K562 (cell line): ENCODE results near the gene MRPS24. TPM values are rescaled to one million over a fixed set of nuclear protein-coding genes. Genes with fewer than 3 reads are reported as not detected.

ENCODE experiments used
- ATAC-seq: fragments of 200-7000 bp; cut with Tn5 transposase; 3 replicates; pipeline ENCODE4 v1.9.1; 2020; ENCODE audit warnings: moderate library complexity
- BruUV-seq: library from RNA; stranded (reverse); fragments of 400-500 nt; replicated peaks from 2 replicates; lab custom pipeline; 2021; lab: Mats Ljungman, UMichigan
- CTCF ChIA-PET: fragments of 300-600 bp; formaldehyde crosslinking; extraction: SDS; loops from one replicate; lab custom pipeline; 2021; ENCODE audit warnings: low intra/inter-chr PET ratio; lab: Yijun Ruan, JAX
- POLR2A ChIA-PET: fragments of 300-600, 350-650 bp; sonication (Branson Sonifier 250); formaldehyde crosslinking; extraction: SDS; loops from one replicate; lab custom pipeline; 2021; ENCODE audit warnings: antibody characterized with exemption, inconsistent platforms; lab: Yijun Ruan, JAX
- DNase-seq, 4 experiments: peaks; one replicate each; pipeline versions ENCODE4 v3.0.0 to v3.0.0-alpha.2; 2011 to 2018; ENCODE audit warnings: low spot score in 3 of 4, mixed read lengths in 3 of 4; ENCODE audit errors: extremely low read depth in 1 of 4
- FAIRE-seq: peaks from 2 replicates; lab custom pipeline; 2011; peaks lifted over from hg19 to GRCh38; lab: Jason Lieb, UNC
- H2AFZ ChIP-seq: 2 replicates; pipeline ENCODE4 v1.6.0; 2011; ENCODE audit warnings: low read depth, low read length, control low read depth, inconsistent platforms
- H3K27ac ChIP-seq: fragments of 200-600 bp; 3 replicates; pipeline ENCODE4 v1.8.0; 2011; ENCODE audit warnings: low read depth, mild to moderate bottlenecking, control low read depth, inconsistent platforms, low read length, moderate library complexity, mixed read lengths; ENCODE audit errors: extremely low read depth
- H3K27me3 ChIP-seq, 2 experiments: fragments of 300-600 bp in 1 of 2; 2 replicates in 1 of 2; 3 replicates in 1 of 2; pipeline versions ENCODE4 v1.6.0 to v1.8.0; 2011; ENCODE audit warnings: inconsistent platforms in 2 of 2, low read length in 2 of 2, mild to moderate bottlenecking in 1 of 2, mixed read lengths in 1 of 2, moderate library complexity in 1 of 2; ENCODE audit not compliant: control insufficient read depth in 2 of 2, insufficient read depth in 2 of 2
- H3K36me3 ChIP-seq: fragments of 300-600 bp; 3 replicates; pipeline ENCODE4 v1.8.0; 2011; ENCODE audit warnings: mild to moderate bottlenecking, low read length, inconsistent platforms; ENCODE audit not compliant: control insufficient read depth, insufficient read depth
- H3K4me1 ChIP-seq, 2 experiments: fragments of 200-600 bp in 1 of 2; replicated peaks in 1 of 2; 2 replicates in 1 of 2; 3 replicates in 1 of 2; pipeline versions ENCODE4 v1.5.1 to v1.8.0; 2011; ENCODE audit warnings: inconsistent platforms in 2 of 2, low read length in 2 of 2, mild to moderate bottlenecking in 1 of 2, mixed read lengths in 1 of 2, moderate library complexity in 1 of 2; ENCODE audit not compliant: control insufficient read depth in 2 of 2, insufficient read depth in 2 of 2
- H3K4me2 ChIP-seq: 2 replicates; pipeline ENCODE4 v1.6.1; 2011; ENCODE audit warnings: low read length, control low read depth, inconsistent platforms, mixed read lengths; ENCODE audit not compliant: insufficient read depth
- H3K4me3 ChIP-seq: fragments of 200-600 bp; sonication (generic), shearing (Covaris generic); 2 replicates; pipeline ENCODE4 v1.5.1; 2016; ENCODE audit warnings: control low read depth, inconsistent platforms
- H3K79me2 ChIP-seq: fragments of 200-600 bp; 3 replicates; pipeline ENCODE4 v1.8.0; 2011; ENCODE audit warnings: low read length, inconsistent platforms; ENCODE audit not compliant: control insufficient read depth, insufficient read depth
- H3K9ac ChIP-seq, 2 experiments: 2 replicates each; pipeline versions ENCODE4 v1.6.0 to v1.6.1; 2011; ENCODE audit warnings: low read depth in 2 of 2, low read length in 2 of 2, control low read depth in 1 of 2, inconsistent platforms in 1 of 2, mild to moderate bottlenecking in 1 of 2, mixed read lengths in 1 of 2; ENCODE audit not compliant: insufficient read depth in 1 of 2
- H3K9me1 ChIP-seq: one replicate; pipeline ENCODE4 v1.6.0; 2011; ENCODE audit warnings: inconsistent platforms, mild to moderate bottlenecking, low read length, moderate library complexity; ENCODE audit not compliant: control insufficient read depth, insufficient read depth
- H3K9me3 ChIP-seq: replicated peaks from 2 replicates; pipeline ENCODE4 v1.5.1; 2011; ENCODE audit warnings: low read depth, low read length, inconsistent platforms; ENCODE audit not compliant: control insufficient read depth, insufficient read depth
- H4K20me1 ChIP-seq: replicated peaks from 2 replicates; pipeline ENCODE4 v1.6.1; 2011; ENCODE audit warnings: low read length, inconsistent platforms, mixed read lengths; ENCODE audit not compliant: control insufficient read depth, insufficient read depth
- HEY1 ChIP-seq: fragments of 250-450 bp; sonication (Bioruptor Pico); IDR thresholded peaks from 2 replicates; pipeline ENCODE4 v1.5.0; 2020; ENCODE audit warnings: mild to moderate bottlenecking, moderate library complexity, borderline replicate concordance
- KLF16 ChIP-seq: IDR thresholded peaks from 2 replicates; pipeline ENCODE4 v1.6.1; 2016; ENCODE audit warnings: antibody characterized with exemption
- MEIS2 ChIP-seq: fragments of 450-650 bp; IDR thresholded peaks from 2 replicates; pipeline ENCODE4 v1.6.1; 2014; ENCODE audit warnings: mild to moderate bottlenecking; ENCODE audit not compliant: partially characterized antibody
- SETDB1 ChIP-seq: IDR thresholded peaks from one replicate; pipeline ENCODE4 v1.6.1; 2012; ENCODE audit warnings: low read length, control low read depth, inconsistent platforms
- ZNF217 ChIP-seq: sonication (generic); formaldehyde crosslinking; IDR thresholded peaks from 2 replicates; pipeline ENCODE4 v1.8.0; 2022; ENCODE audit warnings: mild to moderate bottlenecking, missing genetic modification reagents
- WGBS: fragments of 100-300 bp; shearing (Covaris generic); methylation state at CpG from one replicate; pipeline ENCODE4 v1.1.6; 2016; ENCODE audit warnings: low coverage, mixed read lengths; ENCODE audit not compliant: insufficient coverage; ENCODE audit errors: missing lambda C conversion rate; 5-methylcytosine and 5-hydroxymethylcytosine counted together
- in situ Hi-C: fragments of 300-500 bp; cut with MboI; formaldehyde crosslinking; loops from 4 replicates; pipeline ENCODE4 v1.15.0; 2018; ENCODE audit warnings: inconsistent platforms, mixed read lengths
- intact Hi-C: fragments of 100-400 bp; cut with micrococcal nuclease; formaldehyde crosslinking; loops from 2 replicates; pipeline ENCODE4 v1.14.2; 2022
- polyA plus RNA-seq, 8 experiments: library from polyadenylated mRNA; depleted of rRNA in 4 of 8; stranded (reverse) in 5 of 8; unstranded in 3 of 8; fragments of >200 nt; fragmentation: Nextera tagmentation in 2 of 8; fragmentation: Illumina TruSeq in 1 of 8; extraction: Ambion mirVana in 2 of 8; extraction: Trizol in 1 of 8; gene quantifications; 2 replicates each; pipeline versions ENCODE4 v1.2.1 to v1.2.3, GENCODE V29; 2011 to 2014; ENCODE audit warnings: inconsistent platforms in 1 of 8, missing spikeins in 1 of 8
- total RNA-seq, 7 experiments: library from RNA; depleted of rRNA in 6 of 7; stranded (reverse); fragments of >200 nt in 6 of 7; fragmentation: Illumina TruSeq in 2 of 7; extraction: Trizol in 2 of 7; gene quantifications; 2 replicates each; pipeline versions ENCODE4 v1.2.1 to v1.2.3, GENCODE V29; 2011 to 2021; ENCODE audit warnings: low replicate concordance in 1 of 7

MRPS24 gene
- total and polyA plus RNA-seq, 9 of the 15 experiments (the other 6 are each of a cell fraction or from before 2014, with no cell fraction given): 51.4 to 214 (median 169) TPM

DNA sequence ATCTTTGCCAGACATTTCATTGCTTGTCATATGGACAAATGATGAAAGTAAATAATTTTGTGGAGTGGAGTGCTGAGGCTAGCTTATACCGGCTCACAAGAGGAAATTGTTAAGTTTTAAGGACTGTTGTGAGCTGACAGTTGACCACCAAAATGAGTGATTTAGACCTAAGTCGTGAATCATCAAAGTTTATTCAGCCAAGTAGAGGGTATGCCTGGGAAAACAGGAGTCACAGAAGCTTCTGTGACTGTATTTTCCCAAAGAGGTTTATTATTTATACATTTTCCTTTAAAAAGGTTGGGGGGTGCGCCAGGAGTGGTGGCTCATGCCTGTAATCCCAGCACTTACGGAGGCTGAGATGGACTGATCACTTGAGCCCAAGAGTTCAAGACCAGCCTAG lies 21.8 kb downstream of the MRPS24 start:
- DNase-seq (no peak), FAIRE-seq (no peak), ATAC-seq (no peak)
- no peak overlapping the region for H2AFZ ChIP-seq
- H3K79me2 ChIP-seq: no peaks in the 10 kb centered on the region
- CTCF ChIA-PET: no interaction called here
- H3K9ac ChIP-seq: no peak overlapping the region
- intact Hi-C loops: no loop called here
- no peaks in the 10 kb centered on the region for H3K27me3 ChIP-seq
- H3K9me3 ChIP-seq: no peaks in the 10 kb centered on the region
- WGBS: 0% methylated on average over 4 of the region's 4 CpGs
- no peak overlapping the region for H3K4me3 ChIP-seq
- POLR2A ChIA-PET: interaction anchor here (1.0 kb wide), 1 partner anchor 9 kb away, joined by 3 read pairs; no protein-coding TSS in a partner anchor
- H3K9me1 ChIP-seq: no peaks in the 10 kb centered on the region
- in situ Hi-C loops: loop anchor here (25.0 kb wide), 1 partner anchor 1910 kb away; no protein-coding TSS in a partner anchor
- no peaks in the 10 kb centered on the region for H4K20me1 ChIP-seq
- BruUV-seq: no TSS peak
- no peaks in the 10 kb centered on the region for H3K4me1 ChIP-seq
- H3K27ac ChIP-seq: no peak overlapping the region
- H3K4me2 ChIP-seq: no peak overlapping the region
- TF ChIP-seq SETDB1 (no peak), MEIS2 (peak; percentile 61)
- TF ChIP-seq, all 486 proteins: peak for 1
- H3K36me3 ChIP-seq: no peaks in the 10 kb centered on the region

GRCh38 chr7:43844662-43845061 lies 24.7 kb downstream of the MRPS24 start:
- FAIRE-seq (no peak), ATAC-seq (no peak), DNase-seq (no peak)
- intact Hi-C loops (no loop called here), in situ Hi-C loops (loop anchor here (25.0 kb wide), 1 partner anchor 1907 kb away; no protein-coding TSS in a partner anchor)
- Histone ChIP-seq H3K9me3 (no peaks in the 10 kb centered on the region), H3K27ac (no peak overlapping the region), H3K9ac (no peak overlapping the region), H3K36me3 (no peaks in the 10 kb centered on the region), H3K79me2 (no peaks in the 10 kb centered on the region), H3K27me3 (no peaks in the 10 kb centered on the region), H2AFZ (no peak overlapping the region), H3K4me1 (no peaks in the 10 kb centered on the region), H4K20me1 (no peaks in the 10 kb centered on the region), H3K9me1 (no peaks in the 10 kb centered on the region), H3K4me2 (no peak overlapping the region), H3K4me3 (no peak overlapping the region)
- 0% methylated on average over 2 of the region's 2 CpGs for WGBS
- ChIA-PET POLR2A (interaction anchor here (0.8 to 1.4 kb wide), 2 partner anchors 16 to 262 kb away, joined by 3 to 4 read pairs; partner anchors contain the start of gene STK17A), CTCF (no interaction called here)
- no peak for TF ChIP-seq HEY1
- TF ChIP-seq ZNF217 (CRISPR knock-in tag): no peak
- TF ChIP-seq KLF16: no peak
- no TSS peak for BruUV-seq
